MM.1S (cell line): Measurements from ENCODE around the gene MID1.

Experiments
- EZH2 ChIP-seq: fragments of 300-600 bp; sonication (generic); optimal IDR thresholded peaks from 2 replicates; pipeline ENCODE3; 2017; ENCODE audit warnings: low read depth, mild to moderate bottlenecking, antibody characterized with exemption, low read length, mixed read lengths
- TF ChIP-seq, protein P1 (sequence below): fragments of 300-600 bp; sonication (generic); IDR thresholded peaks from 2 replicates; pipeline ENCODE4 v1.5.1; 2016; ENCODE audit warnings: antibody characterized with exemption, low read length, mixed read lengths

DNA sequence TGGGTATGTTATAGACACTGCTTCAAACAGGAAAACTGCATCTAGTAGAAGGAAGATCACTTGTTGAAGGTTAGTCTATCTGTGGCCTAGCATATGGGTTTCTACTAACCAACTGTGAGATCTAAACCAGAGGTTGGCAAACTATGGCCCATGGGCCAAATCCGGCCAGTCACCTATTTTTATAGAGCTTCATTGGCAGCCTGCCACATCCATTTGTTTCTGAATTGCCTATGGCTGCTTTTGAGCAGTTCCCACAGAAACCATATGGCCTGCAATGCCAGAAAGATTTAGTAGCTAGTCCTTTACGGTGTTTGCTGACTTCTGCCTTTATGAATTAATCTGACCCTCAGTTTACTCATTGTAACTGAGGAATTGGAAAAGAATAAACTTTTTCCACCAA is 71.1 kb downstream of the MID1 start:
- TF ChIP-seq, protein P1, sequence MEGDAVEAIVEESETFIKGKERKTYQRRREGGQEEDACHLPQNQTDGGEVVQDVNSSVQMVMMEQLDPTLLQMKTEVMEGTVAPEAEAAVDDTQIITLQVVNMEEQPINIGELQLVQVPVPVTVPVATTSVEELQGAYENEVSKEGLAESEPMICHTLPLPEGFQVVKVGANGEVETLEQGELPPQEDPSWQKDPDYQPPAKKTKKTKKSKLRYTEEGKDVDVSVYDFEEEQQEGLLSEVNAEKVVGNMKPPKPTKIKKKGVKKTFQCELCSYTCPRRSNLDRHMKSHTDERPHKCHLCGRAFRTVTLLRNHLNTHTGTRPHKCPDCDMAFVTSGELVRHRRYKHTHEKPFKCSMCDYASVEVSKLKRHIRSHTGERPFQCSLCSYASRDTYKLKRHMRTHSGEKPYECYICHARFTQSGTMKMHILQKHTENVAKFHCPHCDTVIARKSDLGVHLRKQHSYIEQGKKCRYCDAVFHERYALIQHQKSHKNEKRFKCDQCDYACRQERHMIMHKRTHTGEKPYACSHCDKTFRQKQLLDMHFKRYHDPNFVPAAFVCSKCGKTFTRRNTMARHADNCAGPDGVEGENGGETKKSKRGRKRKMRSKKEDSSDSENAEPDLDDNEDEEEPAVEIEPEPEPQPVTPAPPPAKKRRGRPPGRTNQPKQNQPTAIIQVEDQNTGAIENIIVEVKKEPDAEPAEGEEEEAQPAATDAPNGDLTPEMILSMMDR: no peak
- TF ChIP-seq EZH2: no peak
